NCI-H1930 (cell line): Measurements from ENCODE around the gene PET100.
"Not testable (repeated sequence)": the region's sequence is repeated elsewhere in the genome, so short reads cannot be mapped to it uniquely, and the experiment has no call there.

Experiments used
- DNase-seq, 2 experiments: peaks; one replicate each; lab custom pipeline; 2025; lab: John Stamatoyannopoulos, UW

Gene PET100

DNA sequence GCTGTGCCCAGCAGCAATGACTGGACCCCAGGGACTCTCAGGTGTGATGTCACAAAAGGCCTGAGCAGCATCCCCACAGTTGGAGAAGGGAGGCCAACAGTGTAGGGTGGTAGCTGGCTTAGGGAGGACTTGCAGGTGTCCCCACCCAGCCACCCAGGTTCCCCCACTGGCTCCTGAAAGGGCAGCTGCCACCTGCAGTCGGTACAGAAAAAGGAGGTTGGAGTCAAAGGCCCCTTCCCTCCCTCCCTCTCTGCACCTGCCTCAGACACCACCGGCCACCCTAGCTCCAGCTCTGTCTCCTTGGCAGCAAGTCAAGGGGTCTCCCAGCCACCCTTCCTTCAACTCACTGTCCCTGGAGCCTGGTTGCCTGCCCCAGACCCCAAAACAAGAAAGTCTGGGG lies 4.1 kb downstream of the PET100 start, which contains the start of gene PCP2:
Gene PCP2, minus strand, starts transcription at position 22 of the 400 bp plus-strand sequence. CDS start 262 bp downstream, outside the sequence.
- DNase-seq, result no peak

- DNase-seq, result no peak
These were observed 6.1 kb downstream of the PET100 start for GRCh38 chr19:7635670-7636069.

DNA sequence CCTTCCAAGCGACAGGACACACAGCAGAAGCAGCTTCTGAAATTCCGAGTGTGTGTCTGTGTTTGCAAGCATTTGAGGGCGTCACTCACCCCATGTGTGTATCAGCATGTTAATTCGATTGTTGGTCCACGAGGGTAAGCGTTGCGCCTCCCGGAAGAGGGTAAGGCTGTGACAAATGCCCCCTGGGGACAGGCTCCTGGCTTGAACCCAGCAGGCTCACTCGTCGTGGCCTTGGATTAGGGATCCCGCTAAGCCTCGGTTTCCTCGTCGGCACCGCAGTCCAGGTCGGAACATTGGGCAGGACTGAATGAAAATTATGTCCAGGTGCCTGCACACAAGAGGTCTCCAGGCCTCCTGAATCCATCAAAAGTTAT lies 6.7 kb downstream of the PET100 start:
- DNase-seq, result no peak

GRCh38 chr19:7636691-7637373 lies 7.2 kb downstream of the PET100 start, which contains the start of gene STXBP2:
TSS of gene STXBP2 (plus strand) at chr19:7637110. CDS start at chr19:7637150, 40 bp downstream.
- DNase-seq, result peak; percentile 31 to 76

DNA sequence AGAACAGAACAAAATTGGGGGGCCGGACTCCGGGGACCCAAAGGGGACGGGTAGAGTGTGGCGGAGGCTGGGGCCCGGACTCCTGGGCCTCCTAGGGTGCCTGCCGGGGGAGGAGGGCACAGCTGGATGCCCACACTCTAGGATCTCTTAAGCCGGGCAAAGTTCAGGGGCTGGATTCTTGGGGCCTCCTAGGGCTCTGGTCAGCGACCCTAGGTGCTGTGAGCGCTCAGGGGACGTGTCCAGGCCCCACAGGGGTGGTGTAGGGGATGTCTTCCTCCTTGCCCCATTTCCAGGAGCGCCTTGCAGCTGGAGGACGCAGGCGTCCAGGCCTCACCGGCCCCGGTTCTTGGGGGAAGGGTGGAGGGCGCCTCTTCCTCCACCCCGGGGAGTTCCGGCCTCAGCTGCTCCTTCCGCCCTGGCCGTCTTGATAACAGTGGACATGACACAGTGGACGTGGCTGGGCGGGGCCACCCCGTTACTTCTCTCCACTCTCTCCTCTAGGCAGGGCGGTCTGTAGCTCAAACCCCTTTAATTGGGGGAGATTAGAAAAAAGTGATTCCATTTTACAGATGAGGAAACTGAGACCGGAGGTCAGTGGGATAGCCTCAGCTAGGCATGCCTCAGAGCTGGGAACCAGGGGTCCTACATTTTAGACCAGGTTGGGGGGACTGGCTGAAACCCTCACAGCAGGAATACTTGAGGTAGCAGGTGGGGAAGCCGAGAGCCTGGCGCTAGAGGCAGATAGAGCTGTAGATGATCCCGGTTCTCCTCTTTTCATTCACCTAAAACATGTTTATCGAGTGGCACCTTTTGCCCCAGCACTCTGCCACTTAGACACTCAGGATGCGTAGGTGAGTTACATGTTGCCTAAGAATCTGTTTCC lies 8.0 kb downstream of the PET100 start:
- DNase-seq, result no peak

DNA sequence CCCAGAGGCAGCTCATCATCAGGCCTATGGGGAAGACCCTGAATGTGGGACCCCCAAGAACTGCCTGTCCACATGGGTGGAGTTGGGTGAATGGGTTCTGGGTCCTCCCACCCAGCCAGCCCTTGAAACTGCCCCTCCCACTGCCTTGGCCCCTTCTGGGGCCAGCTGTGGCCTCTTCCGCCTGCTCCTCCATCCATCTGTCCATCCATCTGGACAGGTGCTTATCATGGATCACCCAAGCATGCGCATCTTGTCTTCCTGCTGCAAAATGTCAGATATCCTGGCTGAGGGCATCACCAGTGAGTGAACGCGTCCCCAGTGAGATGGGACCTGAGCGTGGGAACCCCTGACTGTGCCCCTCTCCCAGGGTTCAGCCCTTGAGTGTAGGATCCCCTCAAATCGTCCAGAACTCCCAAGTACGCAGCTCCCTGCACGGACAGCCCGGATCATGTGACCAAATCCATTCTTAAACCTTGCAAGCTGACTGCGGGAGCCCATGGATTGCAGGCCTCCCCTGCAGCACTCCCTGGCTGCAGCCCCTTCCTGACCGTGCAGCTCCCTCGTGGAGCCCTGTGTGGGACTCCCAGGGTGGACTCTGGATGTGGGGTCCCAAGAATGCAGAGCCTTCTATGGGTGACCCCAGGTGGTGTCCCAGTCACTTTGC lies 9.3 kb downstream of the PET100 start:
- no peak for DNase-seq

DNA sequence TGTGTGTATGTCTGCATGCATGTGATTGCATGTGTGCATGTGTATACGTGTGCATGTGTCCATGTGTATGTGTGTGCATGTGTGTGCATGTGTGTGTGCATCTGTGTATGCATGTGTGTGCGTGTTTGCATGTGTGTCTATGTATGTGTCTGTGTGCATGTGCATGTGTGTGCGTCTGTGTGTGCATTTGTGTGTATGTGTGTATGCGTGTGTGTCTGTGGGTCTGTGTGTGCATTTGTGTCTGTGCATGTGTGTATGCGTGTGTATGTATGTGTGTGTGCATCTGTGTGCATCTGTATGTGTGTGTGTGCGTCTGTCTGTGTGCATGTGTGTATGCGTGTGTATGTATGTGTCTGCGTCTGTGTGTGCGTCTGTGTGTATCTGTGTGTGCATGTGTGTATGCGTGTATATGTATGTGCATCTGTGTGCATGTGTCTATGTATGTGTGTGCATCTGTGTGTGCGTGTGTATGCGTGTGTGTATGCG lies 10.3 kb downstream of the PET100 start:
- no peak for DNase-seq

DNA sequence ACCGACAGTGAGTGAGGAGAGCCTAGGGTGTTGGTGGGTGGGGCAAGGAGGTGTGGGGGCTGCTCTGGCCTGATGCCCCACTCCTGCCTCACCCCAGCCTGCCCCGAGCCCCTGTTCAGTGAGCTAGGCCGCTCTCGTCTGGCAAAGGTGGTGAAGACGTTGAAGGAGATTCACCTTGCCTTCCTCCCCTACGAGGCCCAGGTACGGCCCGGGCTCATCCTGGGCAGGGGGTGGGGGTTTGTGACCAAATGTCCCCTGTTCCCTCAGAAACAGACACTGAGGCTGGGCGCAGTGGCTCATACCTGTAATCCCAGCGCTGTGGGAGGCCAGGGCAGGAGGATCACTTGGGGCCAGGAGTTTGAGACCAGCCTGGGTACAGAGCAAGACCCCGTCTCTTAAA lies 11.2 kb downstream of the PET100 start:
- no peak for DNase-seq

DNA sequence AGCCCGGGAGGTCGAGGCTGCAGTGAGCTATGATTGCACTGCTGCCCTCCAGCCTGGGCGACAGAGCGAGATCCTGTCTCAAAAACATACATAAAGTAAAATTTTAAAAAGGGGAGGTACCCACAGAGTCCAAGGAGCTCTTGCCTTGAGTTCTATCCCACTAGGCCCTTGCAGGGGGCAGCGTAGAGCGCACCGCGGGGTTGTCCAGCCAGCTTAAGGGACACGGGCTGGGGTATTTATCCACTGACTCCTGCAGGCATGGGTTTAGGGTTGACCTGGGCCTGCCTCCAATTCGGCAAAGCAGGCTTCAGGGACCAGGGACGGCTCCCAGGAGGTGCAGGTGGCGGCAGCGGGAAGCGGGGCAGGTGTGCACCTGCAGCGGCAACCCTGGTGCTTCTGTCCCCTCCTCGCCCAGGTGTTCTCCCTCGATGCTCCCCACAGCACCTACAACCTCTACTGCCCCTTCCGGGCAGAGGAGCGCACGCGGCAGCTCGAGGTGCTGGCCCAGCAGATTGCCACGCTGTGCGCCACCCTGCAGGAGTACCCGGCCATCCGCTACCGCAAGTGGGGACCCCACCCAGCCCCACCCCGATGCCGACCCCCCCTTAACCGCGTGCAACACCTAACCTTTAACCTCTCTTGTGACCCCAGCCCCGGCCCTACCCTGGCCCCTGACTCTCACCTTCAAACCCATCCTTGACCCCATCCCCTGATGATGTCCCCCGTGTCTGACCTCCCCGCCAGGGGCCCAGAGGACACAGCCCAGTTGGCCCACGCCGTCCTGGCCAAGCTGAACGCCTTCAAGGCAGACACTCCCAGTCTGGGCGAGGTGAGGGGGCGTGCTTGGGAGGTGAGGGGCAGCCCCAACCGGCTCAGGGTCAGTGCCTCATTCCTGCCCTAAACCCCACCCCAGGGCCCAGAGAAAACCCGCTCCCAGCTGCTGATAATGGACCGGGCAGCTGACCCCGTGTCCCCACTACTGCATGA lies 12.0 kb downstream of the PET100 start:
- no peak for DNase-seq

- no peak for DNase-seq
These were observed 12.9 kb downstream of the PET100 start for GRCh38 chr19:7642295-7643030.

GRCh38 chr19:7643031-7643415 lies 13.4 kb downstream of the PET100 start:
- no peak for DNase-seq

DNA sequence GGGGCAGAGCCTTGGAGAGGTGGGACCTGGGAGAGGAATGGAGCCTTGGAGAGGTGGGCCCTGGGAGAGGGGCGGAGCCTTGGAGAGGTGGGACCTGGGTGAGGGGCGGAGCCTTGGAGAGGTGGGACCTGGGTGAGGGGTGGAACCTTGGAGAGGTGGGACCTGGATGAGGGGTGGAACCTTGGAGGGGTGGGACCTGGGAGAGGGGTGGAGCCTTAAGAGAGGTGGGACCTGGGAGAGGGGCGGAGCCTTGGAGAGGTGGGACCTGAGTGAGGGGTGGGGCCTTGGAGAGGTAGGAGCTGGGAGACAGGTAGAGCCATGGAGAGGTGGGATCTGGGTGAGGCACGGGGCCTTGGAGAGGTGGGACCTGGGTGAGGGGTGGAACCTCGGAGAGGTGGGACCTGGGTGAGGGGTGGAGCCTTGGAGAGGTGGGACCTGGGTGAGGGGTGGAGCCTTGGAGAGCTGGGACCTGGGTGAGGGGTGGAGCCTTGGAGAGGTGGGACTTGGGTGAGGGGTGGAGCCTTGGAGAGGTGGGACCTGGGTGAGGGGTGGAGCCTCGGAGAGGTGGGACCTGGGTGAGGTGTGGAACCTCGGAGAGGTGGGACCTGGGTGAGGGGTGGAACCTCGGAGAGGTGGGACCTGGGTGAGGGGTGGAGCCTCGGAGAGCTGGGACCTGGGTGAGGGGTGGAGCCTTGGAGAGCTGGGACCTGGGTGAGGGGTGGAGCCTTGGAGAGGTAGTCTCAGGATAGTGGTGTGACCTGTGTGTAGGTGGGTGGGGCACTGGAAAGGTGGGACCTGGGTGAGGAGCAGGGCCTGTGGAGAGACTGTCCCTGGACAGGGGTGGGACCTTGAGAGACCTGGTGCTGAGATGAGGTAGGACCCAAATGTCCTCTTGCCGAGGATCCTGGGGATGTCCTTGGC lies 14.3 kb downstream of the PET100 start:
- not testable (repeated sequence) for DNase-seq

DNA sequence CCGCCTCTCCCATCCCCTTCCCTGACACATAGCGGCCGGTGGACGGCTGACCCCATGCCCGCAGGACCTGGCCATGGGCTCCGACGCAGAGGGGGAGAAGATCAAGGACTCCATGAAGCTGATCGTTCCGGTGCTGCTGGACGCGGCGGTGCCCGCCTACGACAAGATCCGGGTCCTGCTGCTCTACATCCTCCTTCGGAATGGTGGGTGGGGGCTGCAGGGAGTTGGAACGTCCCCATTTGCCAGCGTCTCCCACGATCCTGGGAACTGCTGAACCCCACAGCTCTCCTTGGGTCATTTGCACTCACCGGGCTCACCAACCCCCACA lies 14.9 kb downstream of the PET100 start:
- DNase-seq, result no peak

GRCh38 chr19:7645163-7645562 lies 15.6 kb downstream of the PET100 start:
- no peak for DNase-seq

DNA sequence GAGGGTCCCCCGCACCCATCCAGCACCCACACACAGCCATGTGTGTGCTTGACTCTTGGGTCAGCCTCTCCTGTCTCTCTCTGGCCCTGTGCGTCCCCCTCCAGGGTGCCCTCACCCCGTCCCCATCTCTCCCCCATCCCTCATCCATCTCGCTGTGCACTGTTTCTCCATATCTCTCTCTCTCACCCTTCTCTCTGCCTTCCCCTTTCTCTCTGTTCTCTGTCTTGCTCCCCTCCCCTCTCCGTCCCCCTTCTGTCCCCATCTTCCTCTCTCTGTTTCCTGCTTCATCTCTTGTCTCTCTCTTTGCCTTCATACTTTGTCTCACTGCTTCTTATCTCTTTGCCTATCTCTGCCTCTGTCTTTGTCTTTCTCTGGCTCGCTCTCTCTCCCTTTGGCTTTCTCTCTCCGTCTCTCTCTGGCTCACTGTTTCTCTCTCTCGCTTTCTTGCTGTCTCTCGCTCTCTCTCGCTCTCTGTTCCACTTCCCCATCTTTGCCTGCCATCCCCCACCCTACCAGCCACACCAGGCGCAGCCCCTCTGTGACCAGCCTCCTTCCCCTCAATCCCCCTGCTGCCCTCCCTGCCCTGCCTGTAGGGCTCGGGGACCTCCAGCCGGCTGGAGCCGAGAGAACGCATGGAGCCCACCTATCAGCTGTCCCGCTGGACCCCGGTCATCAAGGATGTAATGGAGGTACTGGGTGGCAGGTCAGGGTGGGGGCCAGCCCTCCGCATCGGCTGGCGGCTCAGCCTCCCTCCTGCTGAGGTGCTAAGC lies 16.2 kb downstream of the PET100 start:
- no peak for DNase-seq

DNA sequence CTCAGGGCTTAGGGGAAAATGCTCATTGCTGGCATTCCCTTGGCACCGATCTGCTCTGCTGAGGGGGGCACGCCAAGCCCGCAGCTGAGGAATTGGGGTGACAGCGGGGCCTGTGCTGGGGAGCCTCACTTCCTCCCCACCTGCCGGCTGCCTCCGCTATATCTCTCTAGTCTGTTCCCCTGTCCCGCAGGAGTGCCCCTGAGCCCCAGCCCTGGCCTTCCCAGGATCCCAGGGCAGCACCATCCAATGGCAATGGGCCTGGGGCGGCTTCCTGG lies 16.8 kb downstream of the PET100 start:
- DNase-seq, result no peak

GRCh38 chr19:7647156-7647555 lies 17.6 kb downstream of the PET100 start:
- no peak for DNase-seq

DNA sequence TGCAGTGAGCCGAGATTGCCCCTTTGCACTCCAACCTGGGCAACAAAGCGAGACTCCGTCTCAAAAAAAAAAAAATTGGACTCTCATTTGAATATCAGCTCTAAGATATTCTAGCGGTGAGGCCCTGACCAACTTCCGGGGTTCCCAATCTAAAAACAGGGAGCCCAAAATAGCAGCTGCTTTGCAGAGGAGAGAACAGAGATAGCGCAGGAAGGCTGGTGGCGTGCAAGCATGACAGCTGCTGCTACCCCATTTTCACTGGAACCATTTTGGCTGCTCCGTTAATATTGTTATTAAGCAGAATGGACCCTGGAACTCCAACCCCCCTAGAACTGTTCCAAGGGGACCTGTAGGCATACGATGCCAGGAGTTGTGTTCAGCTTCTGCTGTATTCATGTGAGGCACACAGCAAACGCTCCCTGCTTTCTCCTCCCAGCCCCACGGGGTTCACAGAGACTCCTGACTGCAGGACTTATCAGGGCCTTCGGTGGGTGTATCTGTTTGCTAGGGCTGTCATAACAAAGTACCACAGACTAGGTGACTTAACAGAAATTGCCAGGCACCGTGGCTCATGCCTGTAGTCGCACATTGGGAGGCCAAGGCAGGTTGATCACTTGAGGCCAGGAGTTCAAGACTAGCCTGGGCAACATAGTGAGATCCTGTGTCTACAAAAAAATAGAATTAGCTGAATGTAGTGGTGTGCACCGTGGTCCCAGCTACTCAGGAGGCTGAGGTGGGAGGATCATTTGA lies 18.8 kb downstream of the PET100 start:
- no peak for DNase-seq
